ENCODE measurements around the gene ANKRD13A. TPM values are rescaled to one million over a fixed set of nuclear protein-coding genes. Genes with fewer than 3 reads are reported as not detected.

Gene ANKRD13A
- total and polyA plus RNA-seq, 2 of the 13 experiments (the other 11 are each of a cell fraction or from before 2014, with no cell fraction given), result 34.1 to 41.6 TPM

DNA sequence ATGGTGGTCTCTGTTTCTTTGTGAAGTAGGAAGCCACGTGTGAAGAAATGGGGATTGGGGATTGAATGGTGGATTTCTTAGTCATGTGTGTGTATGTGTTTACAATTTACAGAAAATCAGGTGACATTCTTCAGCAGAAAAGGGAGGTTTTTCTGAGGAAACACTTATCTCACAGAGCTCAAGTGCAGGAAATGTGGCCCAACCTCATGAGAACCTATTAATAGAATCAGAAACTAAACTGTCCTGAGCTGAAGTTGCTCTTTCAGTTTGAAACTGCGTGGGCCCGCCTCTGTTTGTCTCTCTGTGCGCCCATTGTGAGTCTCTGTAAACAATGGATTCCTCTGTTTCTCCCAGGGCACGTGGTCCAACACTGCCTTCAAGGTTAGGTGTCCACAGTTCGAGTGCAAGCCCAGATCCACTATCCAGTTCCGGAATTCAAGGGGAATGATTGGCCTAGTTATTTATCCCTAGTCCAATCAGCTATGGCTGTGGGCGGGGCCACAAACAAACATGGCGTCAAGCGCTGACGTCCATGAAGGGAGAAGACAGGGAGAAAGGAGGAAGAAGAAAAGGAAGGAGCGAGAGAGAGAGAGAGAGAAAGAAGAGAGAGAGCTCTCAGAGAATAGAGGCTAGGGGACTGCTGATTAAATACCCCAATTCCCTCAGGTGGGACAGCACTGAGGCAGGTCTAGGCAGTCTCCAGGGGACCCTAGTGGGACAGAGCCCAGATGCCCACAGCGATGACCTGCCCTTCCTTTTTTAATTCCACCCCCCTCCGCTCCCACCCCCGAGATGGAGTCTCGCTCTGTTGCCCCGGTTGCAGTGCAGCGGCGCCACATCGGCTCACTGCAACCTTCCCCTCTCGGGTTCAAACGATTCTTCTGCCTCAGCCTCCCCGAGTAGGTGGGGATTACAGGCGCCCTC is 80.5 kb downstream of the ANKRD13A start (continued):
- TF ChIP-seq TP53 (CRISPR knock-in tag; conservative IDR thresholded peaks at IDR 0.05) (no peak), KLF11 (CRISPR knock-in tag; IDR thresholded peaks at IDR 0.05) (peak; percentile 90), PHF21A (CRISPR knock-in tag; IDR thresholded peaks at IDR 0.05) (peak; percentile 83), ZNF644 (CRISPR knock-in tag; IDR thresholded peaks at IDR 0.05; ENCODE audit: low read depth) (peak; percentile 72), PHF20 (CRISPR knock-in tag; IDR thresholded peaks at IDR 0.05) (peak; percentile 74), ARID2 (CRISPR knock-in tag; IDR thresholded peaks at IDR 0.05; ENCODE audit: borderline replicate concordance) (no peak), FOXJ3 (CRISPR knock-in tag; IDR thresholded peaks at IDR 0.05; ENCODE audit: borderline replicate concordance) (peak; percentile 87; the same call in 1 of the 2 replicates), ZNF768 (CRISPR knock-in tag; IDR thresholded peaks at IDR 0.05) (0 out of 2 replicates have a peak, but pooled peaks have one; percentile 22), POLR2AphosphoS5 (IDR thresholded peaks at IDR 0.05; ENCODE audit: low read depth, low read length) (peak; percentile 45; the same call in 1 of the 2 replicates), MXD4 (CRISPR knock-in tag; IDR thresholded peaks at IDR 0.05) (peak; percentile 77; the same call in 1 of the 2 replicates), PBX3 (CRISPR knock-in tag; IDR thresholded peaks at IDR 0.05; ENCODE audit: borderline replicate concordance) (no peak), GABPA (IDR thresholded peaks at IDR 0.05; ENCODE audit: low read depth, low read length) (no peak), GABPA (CRISPR knock-in tag; IDR thresholded peaks at IDR 0.05; ENCODE audit: low read depth) (peak; percentile 82), HDAC6 (IDR thresholded peaks at IDR 0.05; ENCODE audit: low read depth, low read length) (no peak), TFE3 (CRISPR knock-in tag; IDR thresholded peaks at IDR 0.05) (peak; percentile 90), BORCS8-MEF2B (CRISPR knock-in tag; IDR thresholded peaks at IDR 0.05) (peak; percentile 78; the same call in 1 of the 2 replicates), REPIN1 (CRISPR knock-in tag; IDR thresholded peaks at IDR 0.05; ENCODE audit: borderline replicate concordance, low read depth) (0 out of 2 replicates have a peak, but pooled peaks have one; percentile 64), DNMT3B (CRISPR knock-in tag; conservative IDR thresholded peaks at IDR 0.05) (peak; percentile 99), ZNF543 (CRISPR knock-in tag; IDR thresholded peaks at IDR 0.05) (no peak), U2AF2 (IDR thresholded peaks at IDR 0.05; ENCODE audit: low read depth, low read length) (no peak), TAF1 (CRISPR knock-in tag; IDR thresholded peaks at IDR 0.05) (peak; percentile 66), YY1 (IDR thresholded peaks at IDR 0.05; ENCODE audit: insufficient read depth, insufficient replicate concordance, low read depth, low read length) (peak; percentile 92), BATF2 (CRISPR knock-in tag; IDR thresholded peaks at IDR 0.05) (no peak)
- TF ChIP-seq, protein P1, sequence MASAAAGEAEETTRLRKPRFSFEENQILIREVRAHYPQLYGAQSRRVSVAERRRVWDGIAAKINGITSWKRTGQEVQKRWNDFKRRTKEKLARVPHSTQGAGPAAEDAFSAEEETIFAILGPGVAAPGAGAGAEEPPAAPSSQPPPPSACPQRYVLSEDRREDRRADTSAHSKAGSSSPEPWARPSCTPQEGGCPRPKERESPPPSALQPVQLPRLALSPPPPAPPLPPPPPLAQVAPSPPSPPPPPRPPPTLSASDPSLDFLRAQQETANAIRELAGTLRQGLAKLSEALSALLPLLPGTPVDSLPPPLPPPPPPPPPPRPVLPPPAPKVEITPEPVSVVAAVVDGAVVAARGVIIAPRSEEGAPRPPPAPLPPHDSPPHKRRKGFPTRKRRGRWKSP (CRISPR knock-in tag; IDR thresholded peaks at IDR 0.05), result peak; percentile 72; the same call in 1 of the 2 replicates
- TF ChIP-seq, protein P2, sequence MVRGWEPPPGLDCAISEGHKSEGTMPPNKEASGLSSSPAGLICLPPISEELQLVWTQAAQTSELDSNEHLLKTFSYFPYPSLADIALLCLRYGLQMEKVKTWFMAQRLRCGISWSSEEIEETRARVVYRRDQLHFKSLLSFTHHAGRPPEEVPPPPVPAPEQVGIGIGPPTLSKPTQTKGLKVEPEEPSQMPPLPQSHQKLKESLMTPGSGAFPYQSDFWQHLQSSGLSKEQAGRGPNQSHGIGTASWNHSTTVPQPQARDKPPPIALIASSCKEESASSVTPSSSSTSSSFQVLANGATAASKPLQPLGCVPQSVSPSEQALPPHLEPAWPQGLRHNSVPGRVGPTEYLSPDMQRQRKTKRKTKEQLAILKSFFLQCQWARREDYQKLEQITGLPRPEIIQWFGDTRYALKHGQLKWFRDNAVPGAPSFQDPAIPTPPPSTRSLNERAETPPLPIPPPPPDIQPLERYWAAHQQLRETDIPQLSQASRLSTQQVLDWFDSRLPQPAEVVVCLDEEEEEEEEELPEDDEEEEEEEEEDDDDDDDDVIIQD (CRISPR knock-in tag; IDR thresholded peaks at IDR 0.05; ENCODE audit: low read depth), result peak; percentile 85

Data from HepG2 (cell line).